Measurements from ENCODE around the gene HELZ. TPM values are rescaled to one million over a fixed set of nuclear protein-coding genes. Genes with fewer than 3 reads are reported as not detected.

Gene HELZ
- total RNA-seq, 1 experiment from 2014 or later = 40.5 TPM

GRCh38 chr17:67074781-67075180, 170.2 kb downstream of the HELZ start:
- Histone ChIP-seq H3K9me3 (ENCODE audit: control insufficient read depth in 1 of 2, insufficient read depth in 1 of 2, low read depth in 1 of 2, low read length in 2 of 2) (no peaks in the 10 kb centered on the region), H3K9me2 (ENCODE audit: insufficient read depth) (no peaks in the 10 kb centered on the region), H3K4me3 (replicated peaks in 1 of 2; ENCODE audit: low read depth in 1 of 2, low read length in 2 of 2) (no peak overlapping the region), H3K4me2 (ENCODE audit: low read length) (no peak overlapping the region), H4K20me1 (ENCODE audit: insufficient read depth) (no peaks in the 10 kb centered on the region), H3K27me3 (ENCODE audit: insufficient read depth, low read length) (no peaks in the 10 kb centered on the region), H3K9ac (ENCODE audit: low read length) (no peak overlapping the region), H3K79me2 (ENCODE audit: insufficient read depth, low read length) (no peaks in the 10 kb centered on the region), H3K27ac (ENCODE audit: low read depth, low read length) (no peak overlapping the region), H2AFZ (ENCODE audit: low read depth, low read length, poor library complexity, severe bottlenecking) (no peak overlapping the region), H3K36me3 (ENCODE audit: control insufficient read depth in 1 of 2, insufficient read depth in 2 of 2, low read length in 2 of 2) (no peaks in the 10 kb centered on the region), H3K4me1 (ENCODE audit: control insufficient read depth in 1 of 2, insufficient read depth in 2 of 2, low read length in 2 of 2) (no peaks in the 10 kb centered on the region)
- ChIA-PET POLR2A (no interaction called here), RAD21 (ENCODE audit: low non-redundant PET in 1 of 2, low total read pairs in 2 of 2, uncharacterized antibody in 2 of 2, unreplicated experiment in 2 of 2) (no interaction called here), CTCF (no interaction called here)
- intact Hi-C loops (cut with micrococcal nuclease) = no loop called here
- ATAC-seq (no peak), DNase-seq (ENCODE audit: low read depth, low spot score) (no peak)
- TF ChIP-seq SIN3A (IDR thresholded peaks at IDR 0.05; ENCODE audit: low read depth) = no peak
- TF ChIP-seq ZBTB33 (IDR thresholded peaks at IDR 0.05; ENCODE audit: extremely low read depth, insufficient replicate concordance, low read length) = no peak
- TF ChIP-seq EZH2phosphoT487 (IDR thresholded peaks at IDR 0.05; ENCODE audit: borderline replicate concordance) = no peak
- TF ChIP-seq TCF7L2 (IDR thresholded peaks at IDR 0.05; ENCODE audit: borderline replicate concordance, extremely low read depth, insufficient read depth, insufficient read length) = no peak
- no peak for TF ChIP-seq REST (IDR thresholded peaks at IDR 0.05; ENCODE audit: low read depth)
- no peak for TF ChIP-seq MAX (IDR thresholded peaks at IDR 0.05)
- TF ChIP-seq JUND (IDR thresholded peaks at IDR 0.05) = no peak
- no peak for TF ChIP-seq ZNF274 (IDR thresholded peaks at IDR 0.05; ENCODE audit: low read depth, low read length)
- no peak for TF ChIP-seq ELF1 (IDR thresholded peaks at IDR 0.05; ENCODE audit: borderline replicate concordance, low read depth)
- TF ChIP-seq EGR1 (IDR thresholded peaks at IDR 0.05; ENCODE audit: low read depth) = no peak
- TF ChIP-seq YY1 (IDR thresholded peaks at IDR 0.05; ENCODE audit: extremely low read depth, insufficient replicate concordance, low read depth, low read length) = no peak
- no peak for TF ChIP-seq POLR2AphosphoS5 (IDR thresholded peaks at IDR 0.05; ENCODE audit: low read depth, low read length)
- no peak for TF ChIP-seq CEBPB (IDR thresholded peaks at IDR 0.05; ENCODE audit: low read depth)
- no peak for TF ChIP-seq CTCF (IDR thresholded peaks at IDR 0.05 in 2 of 3, conservative IDR thresholded peaks at IDR 0.05 in 1 of 3; ENCODE audit: borderline replicate concordance in 1 of 3, insufficient read depth in 1 of 3, low read depth in 2 of 3, low read length in 2 of 3)
- no peak for TF ChIP-seq SP1 (IDR thresholded peaks at IDR 0.05; ENCODE audit: low read depth)
- TF ChIP-seq ZFX (IDR thresholded peaks at IDR 0.05) = no peak
- no peak for TF ChIP-seq FOSL1 (IDR thresholded peaks at IDR 0.05; ENCODE audit: low read depth)
- no peak for TF ChIP-seq EZH2 (IDR thresholded peaks at IDR 0.05)
- no TSS peak for BruUV-seq (replicated peaks)
